ENCODE measurements around the gene ACADL. TPM values are rescaled to one million over a fixed set of nuclear protein-coding genes. Genes with fewer than 3 reads are reported as not detected.
A peak's percentile ranks its signal among the peaks of the same experiment; 100 is the strongest.
"Not testable (repeated sequence)": the region's sequence is repeated elsewhere in the genome, so short reads cannot be mapped to it uniquely, and the experiment has no call there.

Gene ACADL
- total RNA-seq, 1 donor from 2014 or later, result not detected

DNA sequence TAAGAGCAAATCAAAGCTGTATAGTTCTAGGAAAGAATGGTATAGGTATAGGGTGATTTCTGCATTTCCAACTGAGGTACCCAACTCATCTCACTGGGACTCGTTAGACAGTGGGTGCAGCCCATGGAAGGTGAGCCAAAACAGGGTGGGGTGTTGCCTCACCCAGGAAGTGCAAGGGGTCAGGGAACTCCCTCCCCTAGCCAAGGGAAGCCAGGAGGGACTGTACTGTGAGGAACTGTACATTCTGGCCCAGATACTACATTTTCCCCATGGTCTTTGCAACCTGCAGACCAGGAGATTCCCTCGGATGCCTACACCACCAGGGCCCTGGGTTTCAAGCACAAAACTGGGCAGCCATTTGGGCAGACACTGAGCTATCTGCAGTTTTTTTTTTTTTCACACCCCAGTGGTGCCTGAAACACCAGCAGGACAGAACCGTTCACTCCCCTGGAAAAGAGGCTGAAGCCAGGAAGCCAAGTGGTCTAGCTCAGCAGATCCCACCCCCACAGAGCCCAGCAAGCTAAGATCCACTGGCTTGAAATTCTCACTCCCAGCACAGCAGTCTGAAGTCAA, 44.1 kb downstream of the ACADL start:
- H3K36me3 Mint-ChIP-seq; DNase-seq (ENCODE audit: low spot score); H3K79me2 ChIP-seq (ENCODE audit: low read depth); H3K27me3 ChIP-seq; H3K4me3 ChIP-seq; H3K9ac ChIP-seq; H3K36me3 ChIP-seq; H4K20me1 ChIP-seq (ENCODE audit: low read depth); H3K4me3 Mint-ChIP-seq; H3K9me3 ChIP-seq (ENCODE audit: low read depth); H3K27ac ChIP-seq; H3F3A ChIP-seq (ENCODE audit: low read depth); H3K4me1 Mint-ChIP-seq; H3K27me3 Mint-ChIP-seq (ENCODE audit: insufficient read depth, low read depth): not testable (repeated sequence)
- Histone ChIP-seq H2AFZ (replicated peaks) (peak overlapping the region; percentile 79), H3K4me2 (peak overlapping the region; percentile 42), H3K4me1 (peaks cover 39% of the 10 kb centered on the region)
- Mint-ChIP-seq H3K9me3 (peaks cover 34% of the 10 kb centered on the region), H3K27ac (peak overlapping the region; percentile 74)

DNA sequence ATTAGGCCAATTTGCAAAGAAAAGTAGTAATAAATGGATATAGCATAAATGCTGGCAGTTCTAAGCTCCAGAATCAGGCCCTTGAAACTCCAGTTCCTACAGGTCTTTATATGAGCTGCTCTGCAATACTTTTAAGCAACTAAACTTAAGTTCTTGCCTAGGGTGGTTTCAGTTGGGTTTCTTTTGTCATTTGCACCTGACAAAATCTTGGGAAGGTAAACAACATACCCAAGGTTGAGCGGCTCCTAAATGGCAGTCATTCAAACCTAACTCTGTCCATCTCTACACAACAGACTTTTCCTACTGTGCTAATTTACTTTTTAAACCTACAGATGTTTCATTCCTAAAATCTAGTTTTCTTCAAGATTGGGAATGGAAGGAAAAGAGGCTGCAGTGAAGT, 44.8 kb downstream of the ACADL start:
- peaks cover 5% of the 10 kb centered on the region for H3K36me3 Mint-ChIP-seq
- Histone ChIP-seq H3F3A (ENCODE audit: low read depth) (peaks cover 8% of the 10 kb centered on the region), H2AFZ (replicated peaks) (no peak overlapping the region), H3K9ac (no peak overlapping the region), H4K20me1 (ENCODE audit: low read depth) (no peaks in the 10 kb centered on the region), H3K27ac (no peak overlapping the region), H3K4me3 (no peak overlapping the region), H3K27me3 (no peaks in the 10 kb centered on the region), H3K36me3 (no peaks in the 10 kb centered on the region), H3K79me2 (ENCODE audit: low read depth) (no peaks in the 10 kb centered on the region), H3K4me2 (no peak overlapping the region), H3K9me3 (ENCODE audit: low read depth) (no peaks in the 10 kb centered on the region), H3K4me1 (peaks cover 39% of the 10 kb centered on the region)
- H3K27ac Mint-ChIP-seq, result no peak overlapping the region
- peaks cover 29% of the 10 kb centered on the region for H3K9me3 Mint-ChIP-seq
- TF ChIP-seq EZH2 (IDR thresholded peaks at IDR 0.05) (no peak), EZH2phosphoT487 (IDR thresholded peaks at IDR 0.05) (no peak)
- TF ChIP-seq, protein P1, sequence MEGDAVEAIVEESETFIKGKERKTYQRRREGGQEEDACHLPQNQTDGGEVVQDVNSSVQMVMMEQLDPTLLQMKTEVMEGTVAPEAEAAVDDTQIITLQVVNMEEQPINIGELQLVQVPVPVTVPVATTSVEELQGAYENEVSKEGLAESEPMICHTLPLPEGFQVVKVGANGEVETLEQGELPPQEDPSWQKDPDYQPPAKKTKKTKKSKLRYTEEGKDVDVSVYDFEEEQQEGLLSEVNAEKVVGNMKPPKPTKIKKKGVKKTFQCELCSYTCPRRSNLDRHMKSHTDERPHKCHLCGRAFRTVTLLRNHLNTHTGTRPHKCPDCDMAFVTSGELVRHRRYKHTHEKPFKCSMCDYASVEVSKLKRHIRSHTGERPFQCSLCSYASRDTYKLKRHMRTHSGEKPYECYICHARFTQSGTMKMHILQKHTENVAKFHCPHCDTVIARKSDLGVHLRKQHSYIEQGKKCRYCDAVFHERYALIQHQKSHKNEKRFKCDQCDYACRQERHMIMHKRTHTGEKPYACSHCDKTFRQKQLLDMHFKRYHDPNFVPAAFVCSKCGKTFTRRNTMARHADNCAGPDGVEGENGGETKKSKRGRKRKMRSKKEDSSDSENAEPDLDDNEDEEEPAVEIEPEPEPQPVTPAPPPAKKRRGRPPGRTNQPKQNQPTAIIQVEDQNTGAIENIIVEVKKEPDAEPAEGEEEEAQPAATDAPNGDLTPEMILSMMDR (IDR thresholded peaks at IDR 0.05), result no peak
- H3K27me3 Mint-ChIP-seq (ENCODE audit: insufficient read depth, low read depth), result peaks cover 5% of the 10 kb centered on the region
- no peak for DNase-seq (ENCODE audit: low spot score)
- no peak overlapping the region for H3K4me3 Mint-ChIP-seq
- peaks cover 9% of the 10 kb centered on the region for H3K4me1 Mint-ChIP-seq

DNA sequence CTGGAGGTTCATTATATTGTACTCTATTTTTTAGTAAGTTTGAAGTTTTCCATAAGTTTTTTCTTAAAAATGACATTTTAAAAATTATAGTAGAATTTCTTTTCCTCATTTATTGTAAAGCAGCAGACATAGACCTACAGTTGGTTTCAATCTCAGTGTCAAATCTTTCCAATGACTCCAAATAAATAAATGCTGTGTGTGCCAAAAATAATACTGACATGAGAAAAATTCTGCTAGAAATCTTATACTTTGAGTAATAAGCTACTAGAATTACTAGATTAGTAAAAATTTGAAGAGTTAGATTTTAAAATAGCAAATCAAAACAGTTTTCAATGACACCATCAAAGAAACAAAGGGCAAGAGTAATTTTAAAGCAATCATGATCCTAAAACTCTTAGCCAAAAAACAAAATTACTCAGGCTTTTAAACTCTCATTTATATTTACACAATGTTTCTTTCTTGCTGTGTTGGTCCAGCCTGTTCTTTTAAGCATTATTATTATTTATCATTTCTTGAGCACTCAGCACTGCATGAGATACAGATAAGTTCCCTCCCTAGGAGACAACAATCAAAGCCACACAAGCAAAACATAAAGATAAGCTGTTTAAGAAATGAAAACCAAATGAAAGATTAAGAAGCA, 45.8 kb downstream of the ACADL start:
- H4K20me1 ChIP-seq (ENCODE audit: low read depth), result no peaks in the 10 kb centered on the region
- H3K27ac Mint-ChIP-seq, result no peak overlapping the region
- TF ChIP-seq, protein P1 (IDR thresholded peaks at IDR 0.05), result no peak
- TF ChIP-seq EZH2 (IDR thresholded peaks at IDR 0.05) (no peak), EZH2phosphoT487 (IDR thresholded peaks at IDR 0.05) (no peak)
- H3K79me2 ChIP-seq (ENCODE audit: low read depth), result no peaks in the 10 kb centered on the region
- peaks cover 8% of the 10 kb centered on the region for H3F3A ChIP-seq (ENCODE audit: low read depth)
- peaks cover 39% of the 10 kb centered on the region for H3K4me1 ChIP-seq
- peaks cover 21% of the 10 kb centered on the region for H3K9me3 Mint-ChIP-seq
- peaks cover 3% of the 10 kb centered on the region for H3K27me3 Mint-ChIP-seq (ENCODE audit: insufficient read depth, low read depth)
- no peak overlapping the region for H3K27ac ChIP-seq
- H3K4me2 ChIP-seq, result no peak overlapping the region
- no peak overlapping the region for H3K9ac ChIP-seq
- peak overlapping the region; percentile 75 for H2AFZ ChIP-seq (replicated peaks)
- no peaks in the 10 kb centered on the region for H3K27me3 ChIP-seq
- peaks cover 9% of the 10 kb centered on the region for H3K4me1 Mint-ChIP-seq
- H3K4me3 ChIP-seq, result no peak overlapping the region
- H3K4me3 Mint-ChIP-seq, result no peak overlapping the region
- no peaks in the 10 kb centered on the region for H3K9me3 ChIP-seq (ENCODE audit: low read depth)
- DNase-seq (ENCODE audit: low spot score), result no peak
- H3K36me3 Mint-ChIP-seq, result no peaks in the 10 kb centered on the region
- H3K36me3 ChIP-seq, result no peaks in the 10 kb centered on the region

DNA sequence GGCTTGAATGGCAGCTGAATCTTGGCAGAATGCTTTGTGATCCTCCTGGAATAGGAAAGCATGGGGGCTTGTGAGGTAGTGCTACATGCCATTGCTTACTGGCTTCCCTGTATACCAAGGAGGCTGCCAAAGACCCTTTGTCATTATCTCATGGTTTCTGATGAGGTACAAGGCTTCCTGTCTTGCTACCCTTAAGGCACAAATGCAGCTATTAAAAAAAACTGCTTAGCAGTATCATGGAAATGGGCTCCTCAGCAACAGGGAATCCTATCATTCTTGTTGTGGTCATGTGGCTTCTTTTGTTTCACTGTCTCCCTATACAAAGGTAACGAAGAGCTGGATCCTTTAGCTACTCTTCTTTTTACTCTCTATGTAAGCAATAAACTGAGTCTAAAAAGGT, 47.5 kb downstream of the ACADL start:
- Histone ChIP-seq H3K9ac (no peak overlapping the region), H3K9me3 (ENCODE audit: low read depth) (no peaks in the 10 kb centered on the region), H4K20me1 (ENCODE audit: low read depth) (no peaks in the 10 kb centered on the region), H3K36me3 (no peaks in the 10 kb centered on the region), H3K4me3 (no peak overlapping the region), H3F3A (ENCODE audit: low read depth) (peaks cover 9% of the 10 kb centered on the region), H3K79me2 (ENCODE audit: low read depth) (no peaks in the 10 kb centered on the region), H3K4me1 (peaks cover 39% of the 10 kb centered on the region), H2AFZ (replicated peaks) (peak overlapping the region; percentile 69), H3K27me3 (no peaks in the 10 kb centered on the region), H3K27ac (no peak overlapping the region), H3K4me2 (peak overlapping the region; percentile 59)
- H3K27me3 Mint-ChIP-seq (ENCODE audit: insufficient read depth, low read depth), result peaks cover 3% of the 10 kb centered on the region
- no peak overlapping the region for H3K4me3 Mint-ChIP-seq
- H3K36me3 Mint-ChIP-seq, result no peaks in the 10 kb centered on the region
- peak; percentile 33 for DNase-seq (ENCODE audit: low spot score)
- TF ChIP-seq, protein P1 (IDR thresholded peaks at IDR 0.05), result no peak
- TF ChIP-seq EZH2 (IDR thresholded peaks at IDR 0.05) (no peak), EZH2phosphoT487 (IDR thresholded peaks at IDR 0.05) (no peak)
- H3K9me3 Mint-ChIP-seq, result peaks cover 4% of the 10 kb centered on the region
- H3K4me1 Mint-ChIP-seq, result peaks cover 10% of the 10 kb centered on the region
- no peak overlapping the region for H3K27ac Mint-ChIP-seq

DNA sequence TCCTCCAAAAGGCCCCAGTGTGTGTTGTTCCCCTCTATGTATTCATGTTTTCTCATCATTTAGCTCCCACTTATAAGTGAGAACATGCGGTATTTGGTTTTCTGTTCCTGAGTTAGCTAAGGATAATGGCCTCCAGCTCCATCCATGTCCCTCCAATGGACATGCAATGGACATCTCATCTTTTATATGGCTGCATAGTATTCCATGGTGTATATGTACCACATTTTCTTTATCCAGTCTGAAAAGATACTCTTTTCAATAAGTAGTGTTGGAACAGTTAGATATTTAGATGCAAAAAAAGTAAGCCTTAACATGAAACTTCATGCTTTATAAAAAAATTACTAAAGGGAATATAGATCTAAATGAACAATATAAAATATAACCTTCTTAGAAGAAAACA, 48.1 kb downstream of the ACADL start:
- not testable (repeated sequence) for DNase-seq (ENCODE audit: low spot score); H3K4me3 ChIP-seq; H3K79me2 ChIP-seq (ENCODE audit: low read depth); H3K36me3 ChIP-seq; H3K27ac Mint-ChIP-seq; H2AFZ ChIP-seq (replicated peaks); H3K9me3 Mint-ChIP-seq; H3K4me2 ChIP-seq; H3K27me3 Mint-ChIP-seq (ENCODE audit: insufficient read depth, low read depth); H3K27ac ChIP-seq; H4K20me1 ChIP-seq (ENCODE audit: low read depth); H3K9ac ChIP-seq; H3K36me3 Mint-ChIP-seq; H3K27me3 ChIP-seq; H3K9me3 ChIP-seq (ENCODE audit: low read depth); H3K4me3 Mint-ChIP-seq
- peaks cover 16% of the 10 kb centered on the region for H3F3A ChIP-seq (ENCODE audit: low read depth)
- peaks cover 13% of the 10 kb centered on the region for H3K4me1 Mint-ChIP-seq
- H3K4me1 ChIP-seq, result peaks cover 45% of the 10 kb centered on the region
